IPS-11a (cell line): ENCODE data around the gene LGR6.
A peak's percentile ranks its signal among the peaks of the same experiment; 100 is the strongest.
"Not testable (repeated sequence)": the region's sequence is repeated elsewhere in the genome, so short reads cannot be mapped to it uniquely, and the experiment has no call there.

ENCODE experiments used
- H3K4me3 ChIP-seq: one replicate; pipeline ENCODE4 v1.5.1; 2013; ENCODE audit warnings: low read depth, low read length, control low read depth

LGR6 gene, protein sequence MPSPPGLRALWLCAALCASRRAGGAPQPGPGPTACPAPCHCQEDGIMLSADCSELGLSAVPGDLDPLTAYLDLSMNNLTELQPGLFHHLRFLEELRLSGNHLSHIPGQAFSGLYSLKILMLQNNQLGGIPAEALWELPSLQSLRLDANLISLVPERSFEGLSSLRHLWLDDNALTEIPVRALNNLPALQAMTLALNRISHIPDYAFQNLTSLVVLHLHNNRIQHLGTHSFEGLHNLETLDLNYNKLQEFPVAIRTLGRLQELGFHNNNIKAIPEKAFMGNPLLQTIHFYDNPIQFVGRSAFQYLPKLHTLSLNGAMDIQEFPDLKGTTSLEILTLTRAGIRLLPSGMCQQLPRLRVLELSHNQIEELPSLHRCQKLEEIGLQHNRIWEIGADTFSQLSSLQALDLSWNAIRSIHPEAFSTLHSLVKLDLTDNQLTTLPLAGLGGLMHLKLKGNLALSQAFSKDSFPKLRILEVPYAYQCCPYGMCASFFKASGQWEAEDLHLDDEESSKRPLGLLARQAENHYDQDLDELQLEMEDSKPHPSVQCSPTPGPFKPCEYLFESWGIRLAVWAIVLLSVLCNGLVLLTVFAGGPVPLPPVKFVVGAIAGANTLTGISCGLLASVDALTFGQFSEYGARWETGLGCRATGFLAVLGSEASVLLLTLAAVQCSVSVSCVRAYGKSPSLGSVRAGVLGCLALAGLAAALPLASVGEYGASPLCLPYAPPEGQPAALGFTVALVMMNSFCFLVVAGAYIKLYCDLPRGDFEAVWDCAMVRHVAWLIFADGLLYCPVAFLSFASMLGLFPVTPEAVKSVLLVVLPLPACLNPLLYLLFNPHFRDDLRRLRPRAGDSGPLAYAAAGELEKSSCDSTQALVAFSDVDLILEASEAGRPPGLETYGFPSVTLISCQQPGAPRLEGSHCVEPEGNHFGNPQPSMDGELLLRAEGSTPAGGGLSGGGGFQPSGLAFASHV

DNA sequence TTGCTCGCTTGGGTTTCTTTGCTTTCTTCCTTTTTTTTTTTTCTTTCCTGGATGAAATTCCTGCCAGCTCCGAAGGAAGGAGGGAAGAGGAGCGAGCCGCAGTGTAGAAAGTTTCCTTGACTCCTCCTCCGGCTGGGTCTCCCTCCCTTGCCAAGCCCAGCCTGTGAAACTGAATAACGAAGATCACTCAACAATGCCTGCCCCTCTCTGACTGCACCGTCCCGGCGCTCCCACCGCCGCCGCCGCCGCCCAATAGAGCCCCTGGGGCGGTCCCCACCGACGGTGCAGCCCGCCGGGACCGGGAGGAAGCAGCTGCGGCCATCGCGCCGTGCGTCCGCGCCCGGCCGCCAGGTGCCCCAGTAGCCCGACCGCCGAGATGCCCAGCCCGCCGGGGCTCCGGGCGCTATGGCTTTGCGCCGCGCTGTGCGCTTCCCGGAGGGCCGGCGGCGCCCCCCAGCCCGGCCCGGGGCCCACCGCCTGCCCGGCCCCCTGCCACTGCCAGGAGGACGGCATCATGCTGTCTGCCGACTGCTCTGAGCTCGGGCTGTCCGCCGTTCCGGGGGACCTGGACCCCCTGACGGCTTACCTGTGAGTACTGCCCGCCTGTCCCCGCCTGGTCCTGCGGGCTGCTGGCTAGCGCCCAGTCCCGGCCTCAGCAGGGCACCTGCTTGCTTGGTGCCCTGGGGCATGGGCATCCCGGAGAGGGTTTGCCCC is at the start of gene LGR6:
LGR6 (plus strand) TSS at position 186 of the 714 bp plus-strand sequence; CDS start at position 377, 191 bp downstream.
- peak within 1 kb of the TSS; percentile 17 for H3K4me3 ChIP-seq

GRCh38 chr1:202144402-202145067 is 49.1 kb upstream of the LGR6 start, which contains the start of gene ARL8A:
Gene ARL8A (minus strand): TSS chr1:202144737. CDS start chr1:202144572, 165 bp downstream.
- H3K4me3 ChIP-seq, result peak within 1 kb of the TSS; percentile 81

DNA sequence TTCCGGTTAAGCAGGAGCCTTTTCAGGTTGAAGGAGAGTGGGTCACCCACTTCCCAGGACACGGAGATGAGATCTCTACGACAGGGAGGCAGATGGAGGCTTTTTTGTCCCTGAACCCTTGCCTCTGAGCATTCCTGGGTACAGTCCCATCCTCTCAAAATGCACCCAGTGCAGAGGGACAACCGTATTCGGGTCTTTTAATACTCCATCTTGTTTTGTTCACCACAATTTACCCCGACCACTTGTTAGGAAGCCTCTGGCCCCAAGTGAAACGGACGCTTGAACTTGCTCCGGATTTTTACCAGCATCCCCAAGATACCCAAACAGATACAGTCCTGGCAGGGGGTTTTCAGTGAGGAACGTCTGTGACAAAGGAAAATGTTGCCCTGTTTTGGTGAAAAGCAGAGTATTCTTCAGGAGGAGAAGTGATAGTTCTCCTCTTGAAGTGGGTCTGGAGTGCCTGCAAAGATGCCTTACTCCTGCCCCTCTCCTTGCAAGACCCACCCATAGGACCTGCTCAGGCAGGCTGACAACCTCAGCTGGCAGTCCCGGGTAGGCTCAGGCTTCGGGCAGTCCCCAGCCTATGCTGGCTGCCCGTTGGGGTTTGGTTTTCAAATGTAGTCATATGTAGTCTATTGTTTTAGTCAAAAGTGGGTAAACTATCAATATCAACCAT is 48.4 kb upstream of the LGR6 start:
- peak overlapping the region; percentile 81 for H3K4me3 ChIP-seq

- not testable (repeated sequence) for H3K4me3 ChIP-seq
Measured at GRCh38 chr1:202145744-202146140, 47.9 kb upstream of the LGR6 start.

- H3K4me3 ChIP-seq, result no peak overlapping the region
Measured at GRCh38 chr1:202146279-202146678, 47.3 kb upstream of the LGR6 start.

- H3K4me3 ChIP-seq, result no peak overlapping the region
Measured at GRCh38 chr1:202146993-202147392, 46.6 kb upstream of the LGR6 start.

DNA sequence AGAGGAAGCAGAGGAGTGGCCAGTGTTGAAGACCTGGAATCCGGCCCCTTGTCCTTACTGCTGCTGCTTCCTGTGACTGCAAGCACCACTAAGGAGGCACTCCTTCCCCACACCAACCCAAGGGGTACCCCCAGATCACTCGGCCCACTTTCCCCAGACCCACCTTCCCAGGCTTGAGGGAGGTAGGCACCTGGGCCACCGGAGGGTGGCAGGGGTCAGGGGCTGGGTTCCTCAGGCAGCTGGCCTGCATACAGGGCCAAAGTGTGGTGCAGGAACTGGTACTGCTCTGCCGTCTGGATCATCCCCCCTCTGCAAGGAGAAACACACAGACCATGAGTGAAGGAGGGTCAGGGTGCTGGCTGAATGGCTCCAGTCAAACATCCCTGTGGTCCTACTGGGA is 45.2 kb upstream of the LGR6 start:
- no peak overlapping the region for H3K4me3 ChIP-seq

- H3K4me3 ChIP-seq, result no peak overlapping the region
Measured at GRCh38 chr1:202149566-202149965, 44.0 kb upstream of the LGR6 start.

DNA sequence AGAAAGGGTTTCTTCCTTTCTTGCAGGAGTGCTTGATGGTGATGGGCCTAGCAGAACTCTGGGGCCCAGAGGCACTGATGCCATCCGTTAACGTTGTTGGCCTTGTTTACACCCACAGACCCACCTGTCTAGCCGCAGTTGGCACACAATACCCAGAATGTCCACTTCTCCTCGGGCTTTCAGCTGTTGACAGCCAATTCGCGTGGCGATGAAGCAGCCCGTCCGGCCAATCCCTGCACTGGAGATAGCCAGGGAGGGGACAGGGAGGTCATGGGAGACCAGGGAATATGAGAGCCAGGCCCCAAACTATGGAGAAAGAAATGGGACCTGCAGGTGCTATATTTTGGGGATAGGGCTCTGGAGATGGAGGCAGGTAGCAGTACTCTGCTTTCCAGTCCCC is 43.4 kb upstream of the LGR6 start:
- H3K4me3 ChIP-seq, result no peak overlapping the region

- no peak overlapping the region for H3K4me3 ChIP-seq
Measured at GRCh38 chr1:202150602-202151001, 43.0 kb upstream of the LGR6 start.

DNA sequence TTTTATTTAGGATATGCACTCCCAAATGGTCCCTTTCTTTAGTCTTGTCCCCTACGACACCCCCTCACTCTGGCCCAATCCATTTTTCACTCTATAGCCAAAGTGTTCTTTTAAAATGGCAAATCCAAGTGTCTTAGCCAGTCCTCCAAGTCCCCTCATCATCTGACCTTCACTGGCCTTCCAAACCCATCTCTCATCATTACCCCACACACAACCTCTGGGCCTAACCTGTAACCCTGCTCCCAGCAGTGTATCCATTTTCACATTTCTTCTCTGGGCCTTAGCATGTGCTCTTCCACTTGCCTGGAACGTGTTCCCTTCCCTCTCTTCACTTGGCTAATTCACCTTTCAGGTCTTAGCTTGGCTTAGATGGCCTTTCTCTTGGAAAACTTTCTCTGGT is 42.6 kb upstream of the LGR6 start:
- no peak overlapping the region for H3K4me3 ChIP-seq

DNA sequence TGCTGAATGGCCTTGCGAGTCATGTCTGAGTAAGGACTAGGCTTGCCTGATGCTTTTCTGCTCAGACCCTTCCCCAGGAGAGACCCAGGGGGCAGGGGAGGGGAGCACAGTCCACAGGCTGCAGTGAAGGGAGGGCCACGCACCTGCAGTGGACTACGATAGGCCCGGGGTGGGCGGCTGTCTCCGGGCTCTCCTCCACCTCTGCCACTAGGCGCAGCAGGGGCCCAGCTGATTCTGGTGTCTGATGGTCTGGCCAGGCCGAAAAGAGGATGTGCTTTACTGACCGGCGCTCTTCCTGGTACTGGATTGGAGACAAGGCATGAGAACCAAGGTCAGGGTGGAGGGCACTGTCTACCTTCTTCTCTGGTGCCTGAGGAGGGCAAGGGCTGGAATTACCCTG is 41.2 kb upstream of the LGR6 start:
- no peak overlapping the region for H3K4me3 ChIP-seq

DNA sequence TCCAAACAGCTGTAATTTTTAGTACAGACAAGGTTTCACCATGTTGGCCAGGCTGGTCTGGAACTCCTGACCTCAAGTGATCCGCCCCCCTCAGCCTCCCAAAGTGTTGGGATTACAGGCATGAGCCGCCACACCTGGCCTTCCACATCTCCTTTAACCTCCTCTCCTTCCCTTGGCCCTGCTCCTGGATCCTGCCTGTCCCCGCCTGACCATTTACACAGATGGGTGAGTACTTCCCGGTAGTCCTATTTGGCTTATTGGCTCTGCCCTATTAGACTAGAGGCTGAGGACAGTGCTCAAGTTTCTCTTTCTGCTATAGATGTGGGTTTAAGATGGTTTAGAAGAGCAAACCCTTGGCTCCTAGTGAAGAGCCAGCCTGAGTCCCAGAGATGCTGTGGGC is 40.3 kb upstream of the LGR6 start:
- H3K4me3 ChIP-seq, result no peak overlapping the region

GRCh38 chr1:202154148-202154765 is 39.3 kb upstream of the LGR6 start:
- H3K4me3 ChIP-seq, result no peak overlapping the region

- H3K4me3 ChIP-seq, result no peak overlapping the region
Measured at GRCh38 chr1:202154766-202155477, 38.7 kb upstream of the LGR6 start.

- H3K4me3 ChIP-seq, result no peak overlapping the region
Measured at GRCh38 chr1:202155478-202156021, 38.0 kb upstream of the LGR6 start.

DNA sequence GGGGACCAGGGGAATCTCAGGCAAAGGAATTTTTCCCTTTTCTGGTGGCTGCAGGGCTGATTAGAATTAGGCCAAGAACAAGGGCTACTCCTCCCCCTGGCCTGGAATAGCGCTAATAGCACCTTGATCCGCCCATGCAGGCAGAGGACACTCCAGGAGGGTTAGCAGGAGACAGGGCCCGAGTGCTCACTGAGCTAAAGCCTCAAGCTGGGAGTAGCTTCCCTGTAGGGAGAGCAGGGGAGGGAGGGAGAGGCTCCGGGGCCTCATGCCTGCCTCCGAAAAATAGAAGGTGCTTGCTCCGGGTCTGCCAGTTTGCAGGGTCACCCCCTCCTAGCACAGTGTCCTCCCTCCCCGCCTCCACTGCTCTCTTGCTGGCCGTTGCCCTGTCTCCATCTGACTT is 37.0 kb upstream of the LGR6 start:
- no peak overlapping the region for H3K4me3 ChIP-seq

- H3K4me3 ChIP-seq, result no peak overlapping the region
Measured at GRCh38 chr1:202157945-202158344, 35.7 kb upstream of the LGR6 start.
